NCI-H146 treated with DMSO at 0.1 percent for 48 hours (cell line): Measurements from ENCODE around the gene CORO2A.
A peak's percentile ranks its signal among the peaks of the same experiment; 100 is the strongest.
"Not testable (repeated sequence)": the region's sequence is repeated elsewhere in the genome, so short reads cannot be mapped to it uniquely, and the experiment has no call there.

Experiments
- DNase-seq: peaks from one replicate; lab custom pipeline; 2025; ENCODE audit not compliant: unreplicated experiment; lab: John Stamatoyannopoulos, UW

Gene CORO2A

DNA sequence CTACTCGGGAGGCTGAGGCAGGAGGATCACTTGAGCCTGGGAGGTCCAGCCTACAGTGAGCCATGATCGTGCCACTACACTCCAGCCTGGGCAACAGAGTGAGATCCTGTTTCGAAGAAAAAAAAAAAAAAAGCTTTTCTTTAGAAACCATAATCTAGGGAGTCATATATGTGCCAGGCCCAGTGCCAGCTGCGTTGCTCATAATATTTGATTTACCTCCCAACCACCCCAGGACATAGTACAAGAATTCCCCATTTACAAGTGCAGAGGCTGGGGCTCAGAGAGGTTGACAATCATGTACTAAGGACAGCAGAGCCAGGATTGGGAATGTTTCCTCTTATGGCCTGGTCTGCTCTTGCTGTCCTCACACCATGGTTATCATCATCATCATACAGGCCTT is 48.4 kb downstream of the CORO2A start:
- no peak for DNase-seq

DNA sequence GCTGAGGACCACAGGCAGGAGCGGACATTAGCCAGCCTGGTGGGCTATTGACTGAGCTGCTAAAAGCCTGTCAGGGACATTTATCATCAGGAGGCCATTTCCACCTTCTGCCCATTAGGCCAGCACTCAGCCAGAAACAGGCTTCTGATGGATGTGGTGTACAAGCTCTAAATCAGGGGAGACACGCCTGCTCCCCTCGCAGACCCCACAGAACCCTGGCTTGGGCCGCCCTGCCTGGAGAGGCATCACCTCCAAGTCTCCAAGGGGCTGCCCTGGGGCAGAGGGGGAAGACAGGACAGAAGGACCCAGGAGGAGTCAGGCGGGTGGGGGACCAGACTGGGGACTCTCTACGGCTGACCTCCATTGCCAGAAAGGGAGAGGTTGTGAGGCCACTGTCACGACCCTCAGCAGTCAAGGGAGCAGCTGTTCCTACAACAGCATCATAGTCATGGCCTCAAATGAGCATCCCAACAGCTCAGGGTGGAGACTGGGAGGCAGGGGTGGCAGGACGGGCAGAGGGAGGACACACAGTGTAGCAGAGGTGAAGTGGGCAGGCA is 49.4 kb downstream of the CORO2A start:
- DNase-seq: no peak

DNA sequence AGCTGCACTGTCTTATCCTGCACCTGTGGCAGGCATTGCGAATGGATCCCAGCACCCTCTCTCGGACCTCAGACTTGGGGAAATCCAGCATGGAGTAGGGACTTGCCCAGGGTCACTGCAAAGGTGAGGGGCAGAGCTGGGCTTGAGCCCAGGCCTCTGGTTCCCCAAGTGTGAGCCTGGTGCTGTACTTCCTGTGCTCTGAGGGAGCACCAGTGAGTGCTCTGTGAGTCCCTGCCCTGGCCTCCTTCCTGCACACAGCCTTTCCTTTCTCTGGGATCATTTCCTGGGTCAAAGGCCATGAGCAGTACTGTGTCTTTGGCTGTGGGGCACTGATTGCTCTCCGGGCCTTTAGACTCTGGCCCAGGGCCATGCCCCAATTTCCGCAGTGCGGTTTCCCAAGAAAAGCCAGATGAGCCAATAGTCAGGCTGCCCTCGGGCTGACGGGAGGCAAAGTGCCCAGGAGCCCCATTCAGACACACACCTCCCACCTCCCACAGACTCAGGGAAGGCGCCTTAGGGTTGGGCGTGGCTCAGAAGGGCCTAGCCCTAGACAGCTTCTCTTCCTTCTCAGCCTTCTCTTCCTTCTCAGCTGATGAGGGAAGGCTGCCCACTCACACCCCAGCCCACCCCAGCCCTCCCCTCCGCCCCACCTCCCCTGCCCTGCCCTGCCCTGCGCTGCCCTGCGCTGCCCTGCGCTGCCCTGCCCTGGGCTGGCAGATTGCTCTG is 50.1 kb downstream of the CORO2A start:
- no peak for DNase-seq

DNA sequence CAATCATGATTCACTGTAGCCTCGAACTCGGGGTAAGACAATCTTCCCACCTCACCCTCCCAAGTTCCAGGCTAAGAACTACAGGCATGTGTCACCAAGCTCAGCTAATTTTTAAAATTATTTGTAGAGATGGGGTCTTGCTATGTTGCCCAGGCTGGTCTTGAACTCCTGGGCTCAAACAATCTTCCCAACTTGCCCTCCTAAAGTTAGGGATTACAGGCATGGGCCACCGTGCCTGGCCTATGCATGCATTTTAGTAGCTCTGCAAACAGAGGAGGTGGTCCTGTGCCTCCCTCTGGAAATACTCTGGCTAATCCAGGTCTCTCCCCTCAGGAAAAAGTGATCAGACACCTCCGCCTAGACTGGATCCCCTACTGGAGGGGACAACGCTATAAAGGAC is 51.9 kb downstream of the CORO2A start:
- DNase-seq: no peak

DNA sequence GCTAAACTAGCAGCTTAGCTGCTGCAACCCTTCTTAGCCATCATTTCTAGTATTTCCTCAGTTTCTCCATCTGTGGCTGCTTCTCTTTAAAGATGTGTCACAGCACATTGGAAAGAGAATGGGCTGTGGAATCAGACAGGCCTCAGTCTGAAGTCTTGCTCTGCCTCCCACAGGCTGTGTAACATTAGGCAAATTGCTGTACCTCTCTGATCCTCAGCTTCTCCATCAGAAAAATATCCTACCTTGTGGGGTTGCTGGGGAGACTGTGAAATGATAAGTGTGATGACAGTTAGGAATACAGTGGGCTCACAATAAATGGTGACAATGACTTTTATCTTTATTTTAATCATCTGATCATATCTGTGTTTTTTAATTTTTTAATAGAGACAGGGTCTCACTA is 55.9 kb downstream of the CORO2A start:
- no peak for DNase-seq

DNA sequence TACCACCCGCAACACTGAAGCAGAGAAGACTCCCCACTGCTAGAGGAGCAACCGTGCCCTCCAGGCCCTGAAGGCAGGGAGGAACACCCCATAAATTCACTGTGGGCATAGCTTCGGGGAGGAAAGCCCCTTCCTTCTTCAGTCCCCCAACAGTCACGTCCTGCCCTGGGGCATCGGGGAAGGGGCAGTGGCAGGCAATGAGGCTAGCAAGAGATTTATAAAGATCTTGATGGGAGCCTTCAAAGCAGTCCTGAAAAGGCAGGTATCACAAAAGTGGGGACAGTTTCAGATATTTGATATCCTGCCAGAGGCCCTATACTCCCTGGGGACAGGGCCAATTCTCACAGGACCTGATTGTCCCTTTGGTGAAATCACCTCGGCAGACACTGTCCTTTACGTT is 56.5 kb downstream of the CORO2A start:
- DNase-seq: no peak

DNA sequence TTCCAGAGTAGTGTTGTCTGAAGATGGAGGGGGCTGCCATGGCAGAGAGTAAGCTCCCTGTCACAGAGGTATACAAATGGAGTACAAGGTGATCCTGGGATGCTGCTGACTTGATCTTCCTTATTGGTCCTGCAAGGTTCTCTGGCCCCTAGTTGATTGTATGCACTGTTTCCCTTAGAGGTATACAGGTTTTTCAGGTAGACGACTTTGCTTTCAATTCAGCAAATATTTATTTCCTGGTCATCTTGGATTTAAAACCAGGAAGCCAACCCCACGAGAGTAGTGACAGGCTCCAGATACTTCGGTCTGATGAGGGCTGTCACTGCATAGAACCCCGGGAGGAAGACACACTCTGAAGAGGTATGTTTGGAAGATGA is 56.9 kb downstream of the CORO2A start:
- no peak for DNase-seq

DNA sequence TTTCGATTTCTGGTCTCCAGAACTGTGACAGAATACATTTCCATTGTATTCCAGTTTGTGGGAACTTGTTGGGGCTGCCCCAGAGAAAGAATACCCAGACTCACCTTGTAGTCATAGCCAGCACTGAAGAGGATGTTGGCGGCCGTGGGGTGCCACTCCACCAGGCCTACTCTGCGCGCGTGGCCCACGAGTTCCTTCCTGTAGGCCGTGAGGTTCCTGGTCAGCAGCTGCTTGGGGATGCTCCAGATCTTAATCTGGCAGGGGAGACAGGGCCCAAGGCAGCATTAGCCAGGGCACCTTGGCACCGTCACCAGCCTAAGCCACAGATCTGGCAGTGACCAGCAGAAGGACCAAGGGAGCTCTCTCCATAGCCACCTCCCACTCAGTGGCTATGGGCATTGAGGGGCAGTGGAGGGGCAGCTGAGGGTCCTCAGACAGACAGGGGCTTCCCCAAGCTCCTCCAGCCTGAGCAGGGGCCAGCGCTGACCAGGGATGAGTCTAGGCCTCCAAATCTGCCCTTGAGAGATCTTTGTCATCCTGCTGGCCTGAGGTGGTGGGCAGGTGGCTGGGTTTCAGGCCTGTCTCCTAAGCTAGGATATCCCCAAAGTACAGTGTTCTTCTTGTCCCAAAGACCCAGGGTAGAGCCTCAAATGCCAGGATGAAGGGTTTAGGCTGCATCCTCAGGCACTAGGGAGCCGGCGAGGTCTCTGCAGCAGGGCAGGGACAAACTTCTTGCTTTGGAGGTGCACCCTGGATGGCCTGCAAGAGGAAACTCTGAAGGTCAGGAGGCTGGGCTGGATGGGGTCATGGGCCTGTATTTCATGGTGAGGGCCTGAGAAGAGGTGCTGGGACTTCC is 57.5 kb downstream of the CORO2A start:
- DNase-seq: no peak

DNA sequence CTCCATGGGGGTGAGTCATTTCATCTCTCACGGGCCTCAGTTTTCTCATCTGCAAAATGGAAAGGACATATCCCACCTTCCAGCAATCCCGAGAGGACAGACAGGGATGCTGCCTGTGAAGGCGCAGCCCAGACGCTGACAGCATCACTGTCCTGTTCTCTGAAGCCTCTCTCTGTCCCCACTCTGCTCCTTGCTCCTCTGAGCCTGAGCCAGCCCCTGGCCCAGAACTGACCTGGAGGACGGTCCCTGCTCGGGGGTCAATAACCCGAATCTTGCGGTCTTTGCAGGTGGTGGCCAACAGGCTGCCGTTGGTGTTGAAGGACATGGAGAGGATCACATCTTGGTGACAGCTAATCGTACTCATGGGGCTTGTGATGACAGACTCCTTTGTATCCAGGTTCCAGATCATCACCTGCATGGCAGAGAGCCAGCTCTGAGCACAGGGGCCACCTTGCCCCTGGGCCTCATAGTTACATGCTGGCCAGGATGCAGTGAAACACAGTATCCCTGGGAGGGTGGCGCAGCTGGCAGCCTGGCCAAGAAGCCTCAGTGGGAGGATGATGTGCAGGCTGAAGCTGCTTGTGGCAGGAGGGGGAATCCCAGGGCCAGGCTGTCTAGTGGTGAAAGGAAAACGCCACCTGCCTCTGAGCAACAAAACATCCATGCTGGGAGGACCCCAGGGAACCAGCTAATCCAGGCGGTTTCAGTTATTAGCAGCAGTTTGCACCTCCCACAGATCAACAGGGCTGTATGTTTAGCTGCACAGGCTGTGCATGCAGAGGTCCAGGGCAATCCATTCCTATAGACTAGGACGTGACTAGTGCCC is 59.4 kb downstream of the CORO2A start:
- DNase-seq: peak; percentile 91

DNA sequence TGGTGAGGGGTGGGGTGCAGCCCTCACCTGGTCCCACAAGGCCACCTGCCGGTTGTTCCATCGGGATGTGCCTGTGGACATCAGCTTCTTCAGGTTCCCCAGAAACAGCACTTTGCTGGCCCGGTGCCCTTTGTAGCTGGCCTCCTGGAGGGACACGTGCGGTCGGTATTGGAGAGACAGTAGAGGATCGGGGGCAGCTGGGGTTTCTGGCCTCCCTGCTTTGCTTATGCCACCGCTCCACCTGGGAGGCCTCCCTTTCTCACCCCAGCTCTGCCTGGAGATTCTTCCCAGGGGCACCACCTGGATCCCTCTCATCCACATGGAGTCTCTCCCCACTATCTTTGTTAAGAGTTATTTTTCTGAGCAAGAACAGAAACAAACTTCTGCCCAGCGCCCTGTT is 60.3 kb downstream of the CORO2A start:
- no peak for DNase-seq

DNA sequence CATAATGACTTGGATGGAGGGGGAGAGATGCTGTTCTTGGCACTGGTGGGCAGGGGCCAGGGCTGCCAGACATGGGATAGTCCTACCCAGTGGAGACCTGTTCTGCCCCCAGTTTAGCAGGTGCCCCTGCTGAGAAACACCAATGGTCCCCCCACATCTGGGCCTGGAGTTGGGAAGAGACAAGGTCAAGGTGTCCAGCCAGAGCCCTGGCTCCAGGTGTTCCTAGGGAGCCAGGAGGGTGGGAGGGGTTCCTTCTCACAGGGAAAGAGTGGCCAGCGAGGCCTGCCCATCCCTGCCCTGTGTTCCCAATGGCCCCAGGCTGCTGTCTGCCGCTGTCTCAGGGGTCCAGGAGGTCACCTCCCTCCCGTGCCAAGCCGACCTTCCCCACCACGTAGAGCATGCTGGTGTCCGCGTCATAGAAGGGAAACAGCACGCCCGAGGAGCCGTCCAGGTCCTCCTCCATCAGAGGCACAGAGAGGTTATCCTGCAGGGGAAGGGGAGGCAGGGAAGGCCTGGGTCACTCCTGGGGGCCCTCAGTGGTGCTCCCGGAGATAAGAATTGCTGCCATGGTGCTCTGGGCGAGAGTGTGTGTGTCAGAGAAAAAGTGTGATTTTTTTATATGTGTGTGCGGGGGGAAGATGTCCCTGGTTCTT is 61.7 kb downstream of the CORO2A start:
- DNase-seq: no peak

DNA sequence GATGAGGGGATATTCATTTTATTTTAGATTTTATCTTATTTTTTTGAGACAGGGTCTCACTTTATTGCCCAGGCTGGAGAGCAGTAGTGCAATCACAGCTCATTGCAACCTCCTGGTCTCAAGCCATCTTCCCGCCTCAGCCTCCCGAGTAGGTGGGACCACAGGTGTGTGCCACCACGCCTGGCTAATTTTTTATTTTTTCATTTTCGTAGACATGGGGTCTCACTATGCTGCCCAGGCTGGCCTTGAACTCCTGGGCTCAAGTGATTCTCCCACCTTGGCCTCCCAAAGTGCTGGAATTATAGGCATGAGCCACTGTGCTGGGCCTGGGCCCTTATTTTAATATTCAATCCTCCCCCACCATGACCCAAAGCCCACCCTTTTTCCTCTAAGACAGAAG is 62.4 kb downstream of the CORO2A start:
- not testable (repeated sequence) for DNase-seq

DNA sequence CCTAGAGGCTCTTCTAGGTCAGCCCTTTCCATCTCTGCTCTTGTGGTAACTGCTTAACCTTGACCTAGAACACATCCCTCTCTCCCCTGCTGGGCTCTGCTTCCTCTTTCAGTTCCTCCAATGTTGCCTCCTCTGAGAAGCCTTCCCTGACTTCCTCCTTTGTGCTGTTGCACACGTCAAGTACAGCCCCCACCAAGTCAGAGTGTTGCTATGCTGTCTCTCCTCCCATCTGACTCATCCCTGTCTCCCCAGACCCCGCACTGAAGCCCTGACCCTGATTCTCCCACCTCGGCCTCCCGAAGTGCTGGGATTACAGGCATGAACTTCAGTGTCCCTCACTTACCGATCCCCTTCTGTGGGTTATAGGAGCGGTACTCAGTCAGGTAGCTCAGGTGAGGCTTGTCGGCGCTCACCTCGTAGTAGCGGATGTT is 63.0 kb downstream of the CORO2A start:
- DNase-seq: no peak

DNA sequence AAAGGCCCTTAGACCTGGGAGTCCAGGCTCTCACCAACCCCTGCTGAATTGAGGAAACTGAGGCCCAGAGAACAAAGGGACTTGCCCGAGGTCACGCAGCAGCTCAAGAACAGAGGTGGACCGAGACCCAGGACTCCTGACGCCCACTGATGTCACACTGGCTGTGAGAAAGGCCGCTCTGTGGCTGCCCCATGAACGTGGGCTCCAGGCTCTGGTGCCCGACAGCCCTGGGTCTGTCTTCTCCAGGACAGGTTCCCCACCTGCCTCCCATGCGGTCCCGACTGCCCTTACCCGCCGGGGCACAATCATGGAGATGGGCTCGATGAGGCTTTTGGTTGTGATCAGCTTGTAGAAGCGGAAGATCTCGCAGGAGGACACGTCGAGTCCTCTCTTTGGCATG is 64.1 kb downstream of the CORO2A start:
- DNase-seq: no peak

DNA sequence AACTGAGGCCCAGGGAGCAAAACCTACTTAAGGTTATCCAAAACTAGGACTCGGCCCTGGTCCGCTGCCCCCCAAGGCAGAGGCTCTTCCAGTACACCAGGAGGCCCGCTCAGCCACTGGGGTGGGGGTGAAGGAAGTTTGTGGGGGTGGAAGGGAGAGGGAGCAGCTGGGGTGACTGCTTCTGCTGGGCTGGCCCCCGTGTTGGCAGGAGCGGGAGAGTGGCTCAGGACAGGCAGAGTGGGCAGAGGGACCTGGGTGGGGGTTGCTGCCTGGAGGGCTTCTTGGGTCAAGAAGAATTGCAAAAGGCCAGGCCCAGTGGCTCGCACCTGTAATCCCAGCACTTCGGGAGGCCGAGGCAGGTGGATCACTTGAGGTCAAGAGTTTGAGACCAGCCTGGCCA is 65.2 kb downstream of the CORO2A start:
- DNase-seq: no peak

DNA sequence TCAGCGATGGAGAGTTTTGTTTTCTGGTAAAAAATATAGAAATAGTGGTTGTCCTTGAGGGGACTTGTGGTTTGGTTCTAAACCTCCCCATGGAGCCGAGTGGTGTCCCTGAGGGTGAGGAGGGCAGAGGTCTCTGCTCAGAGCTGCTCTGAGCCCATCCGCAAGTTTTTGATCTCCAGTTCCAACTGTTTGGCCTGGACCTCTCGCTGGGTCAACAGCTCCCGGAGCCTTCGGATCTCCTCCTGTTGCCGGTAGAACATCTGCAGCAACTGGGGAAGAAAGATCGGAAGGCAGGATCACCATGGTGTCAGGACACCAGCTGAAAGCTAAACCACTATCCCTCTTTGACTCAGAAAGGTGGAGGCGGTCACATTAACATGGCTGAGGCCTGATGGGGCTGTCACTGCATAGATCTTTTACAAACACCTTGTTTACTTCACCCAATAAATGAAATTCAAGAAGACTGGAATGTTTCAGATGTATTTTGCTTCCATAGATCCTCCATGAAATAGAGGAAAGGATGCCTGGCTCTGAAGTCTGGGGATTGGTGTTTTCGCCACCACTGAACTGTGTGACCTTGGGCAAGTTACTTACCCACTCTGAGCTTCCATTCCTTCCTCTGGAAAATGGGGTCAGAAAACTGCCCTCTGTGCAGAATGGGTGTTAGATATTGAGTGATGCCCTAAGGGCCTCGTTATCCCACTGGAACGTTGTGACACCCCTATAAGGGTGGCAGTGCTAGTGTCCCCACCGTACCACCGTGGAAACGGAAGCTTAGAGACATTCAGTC is 67.6 kb downstream of the CORO2A start:
- no peak for DNase-seq

DNA sequence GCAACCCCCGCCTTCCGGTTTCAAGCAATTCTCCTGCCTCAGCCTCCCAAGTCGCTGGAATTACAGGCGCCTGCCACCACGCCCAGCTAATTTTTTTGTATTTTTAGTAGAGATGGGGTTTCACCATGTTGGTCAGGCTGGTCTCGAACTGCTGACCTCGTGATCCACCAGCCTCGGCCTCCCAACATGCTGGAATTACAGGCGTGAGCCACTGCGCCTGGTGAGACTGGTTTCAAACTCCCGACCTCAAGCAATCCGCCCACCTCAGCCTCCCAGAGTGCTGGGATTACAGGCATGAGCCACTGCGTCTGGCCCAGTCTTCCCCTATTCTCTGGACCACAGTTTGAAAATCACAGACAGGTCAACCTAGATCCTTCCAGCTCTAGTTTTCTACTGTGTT is 68.3 kb downstream of the CORO2A start:
- not testable (repeated sequence) for DNase-seq

DNA sequence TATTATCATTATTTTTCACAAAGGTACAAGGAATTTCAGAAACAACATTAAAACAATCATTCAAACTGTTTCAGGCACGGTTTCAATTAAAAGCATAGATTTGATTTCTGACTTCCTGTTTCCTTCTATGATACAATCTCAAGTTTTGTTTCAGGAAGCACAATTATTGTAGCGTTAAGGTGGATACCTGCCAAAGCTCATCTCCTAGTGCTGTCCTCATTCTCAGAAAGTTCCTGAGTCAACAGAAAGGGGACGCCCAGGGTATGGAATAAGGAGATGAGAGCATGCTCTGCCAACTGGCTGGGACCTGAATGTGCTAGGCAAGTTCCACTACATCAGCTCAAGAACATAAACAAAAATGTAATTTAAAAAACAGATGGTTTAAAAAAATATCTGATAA is 71.4 kb downstream of the CORO2A start:
- no peak for DNase-seq

DNA sequence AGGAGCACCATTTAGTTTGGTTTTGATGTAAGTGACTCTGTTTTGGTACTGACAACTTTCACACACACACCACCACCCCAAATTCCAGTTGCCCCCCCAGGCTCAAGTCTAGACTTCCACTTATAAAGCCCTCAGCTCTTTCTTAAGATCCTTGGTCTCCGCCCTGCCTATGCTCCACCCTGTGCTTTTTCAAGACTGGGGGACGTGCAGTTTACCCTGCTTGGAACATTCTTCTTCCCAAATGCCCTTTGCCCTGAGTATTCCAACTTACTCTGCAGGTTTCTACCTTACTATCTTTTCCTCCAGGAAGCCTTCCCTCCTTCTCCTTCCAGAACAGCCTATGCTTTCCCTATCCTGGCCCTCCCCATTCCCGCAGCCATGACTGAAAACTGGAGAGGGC is 72.0 kb downstream of the CORO2A start:
- no peak for DNase-seq
